ENCODE data around the gene WASHC4.

GRCh38 chr12:105168006-105168405 lies 60.5 kb downstream of the WASHC4 start:
- TF ChIP-seq CTCF (IDR thresholded peaks at IDR 0.05), result no peak
- TF ChIP-seq POLR2A (IDR thresholded peaks at IDR 0.05; ENCODE audit: low read depth), result no peak
- TF ChIP-seq POLR2AphosphoS5 (IDR thresholded peaks at IDR 0.05), result no peak

All from esophagus muscularis mucosa (tissue), 3 donors.